Right lung (tissue), 5 donors: ENCODE data around the gene ARHGAP26. TPM values are rescaled to one million over a fixed set of nuclear protein-coding genes. Genes with fewer than 3 reads are reported as not detected.
"Not testable (repeated sequence)": the region's sequence is repeated elsewhere in the genome, so short reads cannot be mapped to it uniquely, and the experiment has no call there.

Experiments
- DNase-seq, 2 donors: peaks; one replicate each; pipeline ENCODE4 v3.0.0-alpha.2; 2013
- polyA plus RNA-seq, 5 donors: library from polyadenylated mRNA; unstranded; fragments of 120-200 nt; gene quantifications; one replicate each; pipeline versions ENCODE4 v1.2.1 to v1.2.3, GENCODE V29; 2013; ENCODE audit warnings: inconsistent platforms in 1 of 5, low replicate concordance in 1 of 5; ENCODE audit not compliant: insufficient read length in 5 of 5, insufficient read depth in 1 of 5

Gene ARHGAP26
- polyA plus RNA-seq, 5 donors: 7.8 to 16.4 (median 14.2) TPM

DNA sequence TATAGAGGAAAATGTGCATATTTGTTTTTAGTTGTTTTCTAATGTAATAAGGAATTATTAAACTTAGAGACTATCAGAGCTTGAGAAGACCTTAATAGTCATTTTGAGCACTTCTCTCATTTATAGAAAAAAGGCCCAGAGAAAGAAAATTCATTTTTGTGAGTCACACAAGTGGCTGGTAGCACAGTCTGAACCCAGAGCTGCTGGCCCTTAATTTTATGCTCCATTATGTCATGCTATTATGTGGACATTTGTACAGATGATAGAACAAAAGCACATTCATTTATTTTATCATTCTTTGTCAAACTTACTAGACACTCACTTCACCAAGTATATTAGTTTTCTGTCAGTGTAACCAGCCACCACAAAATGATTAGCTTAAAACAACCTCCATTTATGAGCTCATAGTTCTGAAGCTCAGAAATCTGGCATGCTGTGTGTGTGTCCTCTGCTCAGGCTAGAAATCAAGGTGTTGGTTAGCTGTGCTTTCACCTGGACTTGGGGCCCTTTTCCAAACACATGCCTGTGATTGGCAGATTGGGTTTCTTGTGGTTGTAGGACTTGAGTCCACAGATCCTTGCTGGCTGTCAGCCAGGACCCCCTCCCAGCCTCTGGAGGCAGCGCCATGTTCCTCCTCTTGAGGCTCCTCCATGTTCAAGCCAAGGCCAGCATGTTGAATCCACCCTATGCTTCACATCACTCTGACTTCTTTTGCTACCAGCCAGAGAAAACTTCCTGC, 188.9 kb downstream of the ARHGAP26 start:
- DNase-seq: no peak

GRCh38 chr5:142959683-142960657, 189.8 kb downstream of the ARHGAP26 start:
- DNase-seq: no peak

- DNase-seq: no peak
These were observed 191.4 kb downstream of the ARHGAP26 start for GRCh38 chr5:142961440-142962173.

- no peak for DNase-seq
These were observed 192.0 kb downstream of the ARHGAP26 start for GRCh38 chr5:142962174-142962533.

- DNase-seq: not testable (repeated sequence)
These were observed 195.3 kb downstream of the ARHGAP26 start for GRCh38 chr5:142965258-142966120.

DNA sequence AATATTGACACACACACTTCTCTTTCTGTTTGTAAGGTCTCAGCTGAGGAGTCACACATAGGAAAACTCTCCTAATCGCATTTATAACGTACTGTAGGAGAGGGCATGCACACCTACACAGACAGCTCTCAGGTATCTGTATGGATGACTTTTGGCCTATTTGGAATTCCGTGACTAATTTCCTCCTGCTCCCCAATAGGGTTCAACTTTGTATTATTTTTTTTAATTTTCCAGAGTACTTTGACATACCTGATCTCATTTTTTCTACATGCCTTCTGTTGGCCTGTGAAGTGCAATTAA, 195.9 kb downstream of the ARHGAP26 start:
- DNase-seq: no peak

DNA sequence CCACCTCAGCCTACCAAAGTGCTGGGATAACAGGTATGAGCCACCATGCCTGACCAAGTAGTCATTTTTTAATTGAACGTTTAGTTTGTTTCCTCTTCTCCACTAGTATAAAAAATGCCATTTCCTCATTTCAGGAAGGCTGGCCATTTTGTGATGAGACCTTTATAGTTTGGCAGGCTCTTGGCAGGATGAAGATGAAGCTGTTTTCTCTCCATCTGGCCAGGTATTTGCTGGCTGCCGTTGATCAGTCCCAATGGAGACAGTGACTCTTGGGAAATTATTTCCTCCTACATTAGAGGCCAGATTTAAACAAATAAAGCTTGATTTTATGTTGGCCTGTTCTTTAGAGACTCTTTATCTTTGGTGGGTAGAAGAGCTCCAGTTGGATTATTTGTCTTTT, 199.0 kb downstream of the ARHGAP26 start:
- no peak for DNase-seq

DNA sequence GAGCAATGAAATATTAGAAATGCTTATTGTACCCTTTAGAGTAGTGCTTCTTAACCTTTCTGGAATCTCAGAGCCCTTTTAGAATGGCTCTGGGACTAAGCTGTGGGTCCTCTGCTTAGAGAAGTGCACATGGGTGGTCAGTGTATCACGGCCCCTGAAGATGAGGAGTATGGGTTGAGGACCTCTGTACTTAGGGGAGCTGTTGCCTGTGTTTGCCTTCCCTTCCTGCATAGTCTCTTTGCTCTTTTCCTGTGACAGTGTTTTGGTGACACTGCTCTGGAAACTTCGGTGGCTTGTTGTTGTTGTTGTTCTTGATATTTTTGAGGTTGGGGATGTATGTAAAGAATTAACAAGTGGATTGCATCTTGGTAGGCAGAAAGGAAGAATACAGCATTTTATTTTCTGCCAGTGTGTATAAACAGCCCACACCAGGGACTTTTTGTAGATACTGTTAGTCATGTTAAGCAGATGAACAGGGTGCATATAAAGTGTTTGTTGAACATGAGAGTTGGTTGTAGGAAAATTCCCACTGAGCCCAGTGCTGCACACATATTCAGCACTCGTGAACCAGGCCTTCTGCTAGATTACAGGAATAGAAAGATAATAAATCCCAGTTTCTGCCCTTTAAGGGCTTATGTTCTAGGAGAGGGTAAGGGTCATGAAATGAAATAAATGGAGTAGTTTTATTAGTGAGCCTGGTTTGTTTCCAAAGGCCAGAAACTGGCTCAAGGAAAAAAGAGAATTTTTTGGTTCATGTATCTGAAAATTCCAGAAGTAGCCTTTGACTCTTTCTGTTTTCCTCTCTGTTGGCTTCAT, 199.7 kb downstream of the ARHGAP26 start:
- no peak for DNase-seq

- DNase-seq: no peak
These were observed 200.4 kb downstream of the ARHGAP26 start for GRCh38 chr5:142970440-142971030.

DNA sequence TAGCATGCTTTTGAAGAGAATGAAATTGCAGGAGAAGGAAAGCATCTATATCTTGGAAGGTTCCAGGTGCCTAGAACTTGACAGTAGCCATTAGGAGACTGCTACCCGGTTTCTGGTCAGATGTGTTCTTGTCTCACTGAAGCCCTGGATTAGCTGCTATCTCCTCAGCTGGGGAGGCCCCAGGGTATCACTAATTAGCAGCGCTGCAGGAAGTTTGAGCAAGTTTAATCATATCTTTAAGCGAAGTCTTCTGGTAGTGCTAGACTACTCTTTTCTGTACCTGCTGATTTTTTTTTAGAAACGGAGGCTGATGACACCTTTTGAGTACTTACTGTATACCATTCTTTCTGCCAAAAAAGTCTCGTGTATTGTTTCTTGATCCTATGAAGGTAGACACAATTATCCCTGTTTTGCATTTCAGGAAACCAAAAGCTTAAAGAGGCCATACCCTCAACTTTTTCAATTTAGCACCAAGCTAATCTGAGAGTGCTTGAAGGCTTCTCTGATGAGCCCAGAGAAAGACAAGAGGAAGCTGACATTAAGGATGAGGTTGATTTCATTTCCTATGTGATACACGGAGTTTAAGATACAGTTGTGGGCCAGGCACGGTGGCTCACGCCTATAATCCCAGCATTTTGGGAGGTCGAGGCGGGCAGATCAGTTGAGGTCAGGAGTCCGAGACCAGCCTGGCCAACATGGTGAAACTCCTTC, 201.3 kb downstream of the ARHGAP26 start:
- DNase-seq: no peak

DNA sequence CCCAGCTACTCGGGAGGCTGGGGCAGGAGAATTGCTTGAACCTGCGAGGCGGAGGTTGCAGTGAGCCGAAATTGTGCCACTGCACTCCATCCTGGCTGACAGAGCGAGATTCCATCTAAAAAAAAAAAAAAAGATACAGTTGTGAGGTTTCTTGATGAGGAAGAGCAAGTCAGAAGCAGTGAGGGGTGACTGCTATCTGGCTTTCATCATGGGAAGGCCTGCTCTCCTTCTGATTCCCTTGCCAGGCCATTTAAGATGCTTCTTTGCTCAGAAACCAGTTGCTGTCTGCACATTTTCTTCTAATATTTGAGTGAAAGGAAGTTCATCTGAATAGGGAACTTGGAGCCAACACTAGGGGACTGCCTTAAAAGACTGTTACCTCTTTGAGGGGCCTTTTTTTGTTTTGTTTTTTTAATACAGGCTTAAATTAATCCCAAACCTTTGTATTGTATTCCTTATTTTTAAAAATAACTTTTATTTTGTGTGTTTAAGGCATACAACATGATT, 201.9 kb downstream of the ARHGAP26 start:
- no peak for DNase-seq

DNA sequence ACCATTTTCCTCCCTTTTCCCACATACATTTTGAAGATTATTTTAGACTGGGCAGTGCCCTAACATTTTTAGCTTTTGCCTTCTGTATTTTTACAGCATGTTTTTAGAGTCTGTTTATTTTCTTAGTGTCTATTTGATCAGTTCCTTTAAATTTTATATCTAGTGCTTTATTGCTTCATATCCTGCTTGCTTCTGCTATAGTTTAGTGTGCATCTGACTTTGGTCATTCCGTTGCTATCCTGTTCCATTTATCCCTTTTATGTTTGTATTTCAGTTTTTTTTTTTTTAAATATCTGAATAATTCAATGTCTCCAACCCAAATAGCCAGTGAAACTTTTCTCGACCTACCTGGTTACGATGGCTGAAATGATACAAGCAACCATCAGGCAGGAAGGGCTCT, 203.8 kb downstream of the ARHGAP26 start:
- DNase-seq: no peak

GRCh38 chr5:142974409-142974808, 204.2 kb downstream of the ARHGAP26 start:
- no peak for DNase-seq

GRCh38 chr5:142976861-142977260, 206.7 kb downstream of the ARHGAP26 start:
- no peak for DNase-seq

DNA sequence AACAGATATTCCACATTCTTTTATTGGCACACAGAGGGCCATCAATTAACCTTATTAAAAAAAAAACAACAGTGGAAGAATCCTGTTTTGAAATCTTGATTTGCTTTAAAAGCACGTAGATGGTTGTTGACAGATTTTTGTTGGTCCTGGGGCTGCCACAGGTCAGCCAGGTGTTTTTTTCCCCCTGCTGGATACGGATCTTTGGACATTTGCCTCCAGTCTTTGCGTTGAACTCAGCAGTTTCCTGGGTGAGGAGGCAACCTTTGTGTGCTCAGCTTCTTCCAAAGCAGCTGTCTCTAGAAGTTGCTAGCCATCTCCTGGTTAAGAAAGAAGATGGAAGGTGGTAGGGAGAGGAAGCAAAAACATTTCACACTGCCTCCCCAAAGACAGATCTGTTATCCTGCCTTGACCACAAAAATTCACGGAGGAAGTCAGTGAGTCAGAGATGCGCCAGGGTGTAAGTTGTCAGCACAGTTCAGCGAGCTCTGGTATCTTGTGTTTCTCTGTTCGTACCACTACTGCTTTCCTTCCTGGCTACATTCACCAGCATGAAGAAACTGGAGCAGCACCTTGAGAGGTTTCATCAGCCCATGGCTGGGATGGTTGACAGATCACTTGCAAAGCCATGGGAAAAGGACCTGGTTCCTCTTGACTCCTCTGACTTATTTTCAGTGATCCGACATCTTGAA, 207.3 kb downstream of the ARHGAP26 start:
- no peak for DNase-seq

DNA sequence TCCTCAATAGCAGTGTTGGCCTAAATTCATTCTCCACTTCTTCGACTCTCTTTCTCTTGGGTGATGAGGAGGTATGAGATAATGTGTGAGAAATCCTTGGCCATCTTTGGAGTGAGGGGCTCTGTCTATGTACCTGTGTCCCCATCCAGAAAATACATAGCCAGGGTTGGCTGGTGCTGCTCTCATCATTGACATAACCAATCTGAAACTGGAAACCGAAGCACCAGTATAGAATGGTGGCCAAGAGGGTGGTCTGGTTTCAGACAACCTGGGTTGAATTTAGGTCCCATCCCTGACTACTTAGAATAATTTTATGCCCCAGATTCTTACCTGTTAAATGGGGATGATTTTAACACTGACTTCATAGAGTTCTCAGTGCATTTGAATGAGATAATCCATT, 208.1 kb downstream of the ARHGAP26 start:
- no peak for DNase-seq

DNA sequence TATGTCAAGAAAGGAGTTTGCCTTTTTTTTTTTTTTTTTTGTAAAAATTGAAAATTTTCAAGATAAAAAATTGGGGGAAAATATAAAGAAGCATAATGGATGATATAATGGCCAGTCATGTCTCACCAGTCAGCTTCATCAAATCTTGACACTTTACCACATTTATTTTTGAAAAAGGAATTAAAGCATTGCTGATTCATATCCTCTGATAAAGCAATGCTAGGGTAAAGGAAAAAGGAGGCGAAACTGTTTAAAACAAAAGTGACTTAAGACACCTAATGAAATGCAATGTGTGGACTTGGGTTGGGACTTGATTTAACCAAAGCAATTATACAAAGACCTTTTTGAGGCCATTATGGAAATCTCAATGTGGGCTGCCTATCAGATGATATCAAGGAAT, 208.5 kb downstream of the ARHGAP26 start:
- no peak for DNase-seq

DNA sequence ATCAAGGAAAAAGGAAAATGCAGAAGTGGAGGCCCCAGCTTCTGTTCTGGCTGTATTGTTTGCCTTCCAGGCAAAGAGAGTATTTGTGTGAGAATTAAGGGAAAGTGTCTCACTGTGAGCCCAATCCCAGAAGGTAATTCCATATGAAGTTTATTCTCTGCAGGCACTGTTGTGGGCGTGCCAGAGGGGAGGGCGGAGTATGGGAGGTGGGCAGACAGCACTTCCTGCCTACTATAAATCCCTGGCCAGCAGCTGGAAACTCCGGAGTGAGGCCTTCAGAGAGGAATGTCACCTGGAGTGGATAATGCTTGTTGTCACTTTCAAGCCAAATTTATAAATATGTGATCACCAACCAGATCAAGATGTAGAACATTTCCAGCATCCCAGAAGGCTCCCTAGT, 209.5 kb downstream of the ARHGAP26 start:
- no peak for DNase-seq

GRCh38 chr5:142981475-142981874, 211.3 kb downstream of the ARHGAP26 start:
- DNase-seq: no peak
